Measurements from ENCODE around the gene ITPA.

The ITPA gene

DNA sequence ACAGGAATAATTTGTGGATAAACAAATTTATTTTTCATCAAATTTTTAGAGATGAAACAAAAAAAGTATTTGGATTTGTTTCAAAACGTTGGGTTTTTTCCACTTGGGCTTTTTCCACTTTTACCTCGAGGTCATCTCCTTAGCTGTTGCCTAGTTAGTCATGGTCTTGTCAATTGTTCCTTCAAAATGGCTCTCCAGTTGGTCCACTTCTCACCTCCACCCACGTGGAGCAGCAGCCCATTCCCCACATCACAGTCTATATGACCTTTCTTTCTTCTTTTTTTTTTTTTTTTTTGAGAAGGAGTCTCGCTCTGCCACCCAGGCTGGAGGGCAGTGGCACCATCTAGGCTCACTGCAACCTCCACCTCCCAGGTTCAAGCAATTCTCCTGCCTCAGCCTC lies 36.4 kb downstream of the ITPA start:
- Histone ChIP-seq H3K36me3 (ENCODE audit: insufficient read depth, low read length) (no peaks in the 10 kb centered on the region), H3K4me3 (ENCODE audit: low read depth in 1 of 2, low read length in 2 of 2) (no peak overlapping the region), H3K27ac (ENCODE audit: low read length) (no peak overlapping the region), H3K9me3 (ENCODE audit: insufficient read depth, low read length, severe bottlenecking) (no peaks in the 10 kb centered on the region), H4K20me1 (ENCODE audit: insufficient read depth, low read length) (0 out of 2 replicates have a peak, but pooled peaks cover 2% of the 10 kb centered on the region), H3K4me1 (ENCODE audit: insufficient read depth, low read length) (no peaks in the 10 kb centered on the region), H3K27me3 (ENCODE audit: insufficient read depth, low read length, poor library complexity) (peaks cover 16% of the 10 kb centered on the region), H2AFZ (ENCODE audit: low read depth, low read length) (no peak overlapping the region), H3K79me2 (ENCODE audit: insufficient read depth, low read length) (no peaks in the 10 kb centered on the region), H3K4me2 (ENCODE audit: insufficient read depth, low read length) (no peak overlapping the region), H3K9ac (ENCODE audit: low read depth, low read length) (no peak overlapping the region)
- TF ChIP-seq, protein P1, sequence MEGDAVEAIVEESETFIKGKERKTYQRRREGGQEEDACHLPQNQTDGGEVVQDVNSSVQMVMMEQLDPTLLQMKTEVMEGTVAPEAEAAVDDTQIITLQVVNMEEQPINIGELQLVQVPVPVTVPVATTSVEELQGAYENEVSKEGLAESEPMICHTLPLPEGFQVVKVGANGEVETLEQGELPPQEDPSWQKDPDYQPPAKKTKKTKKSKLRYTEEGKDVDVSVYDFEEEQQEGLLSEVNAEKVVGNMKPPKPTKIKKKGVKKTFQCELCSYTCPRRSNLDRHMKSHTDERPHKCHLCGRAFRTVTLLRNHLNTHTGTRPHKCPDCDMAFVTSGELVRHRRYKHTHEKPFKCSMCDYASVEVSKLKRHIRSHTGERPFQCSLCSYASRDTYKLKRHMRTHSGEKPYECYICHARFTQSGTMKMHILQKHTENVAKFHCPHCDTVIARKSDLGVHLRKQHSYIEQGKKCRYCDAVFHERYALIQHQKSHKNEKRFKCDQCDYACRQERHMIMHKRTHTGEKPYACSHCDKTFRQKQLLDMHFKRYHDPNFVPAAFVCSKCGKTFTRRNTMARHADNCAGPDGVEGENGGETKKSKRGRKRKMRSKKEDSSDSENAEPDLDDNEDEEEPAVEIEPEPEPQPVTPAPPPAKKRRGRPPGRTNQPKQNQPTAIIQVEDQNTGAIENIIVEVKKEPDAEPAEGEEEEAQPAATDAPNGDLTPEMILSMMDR (IDR thresholded peaks at IDR 0.05; ENCODE audit: borderline replicate concordance, extremely low read depth, low read length, poor library complexity, severe bottlenecking): no peak
- no peak for ATAC-seq (ENCODE audit: insufficient read depth, low read depth)
- DNase-seq: no peak

DNA sequence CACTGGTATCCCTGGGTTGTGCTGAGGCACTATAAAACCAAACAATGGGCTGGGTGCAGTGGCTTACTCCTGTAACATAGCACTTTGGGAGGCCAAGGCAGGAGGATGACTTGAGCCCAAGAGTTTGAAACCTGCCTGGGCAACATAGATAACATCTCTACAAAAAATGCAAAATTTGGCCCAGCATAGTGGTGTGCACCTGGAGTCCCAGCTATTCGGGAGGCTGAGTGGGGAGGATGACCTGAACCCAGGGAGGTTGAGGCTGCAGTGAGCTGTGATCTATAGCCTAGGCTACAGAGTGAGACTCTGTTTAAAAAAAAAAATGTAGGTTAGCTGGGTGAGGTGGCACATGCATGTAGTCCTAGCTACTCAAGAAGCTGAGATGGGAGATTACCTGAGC lies 37.4 kb downstream of the ITPA start:
- H3K27ac ChIP-seq (ENCODE audit: low read length): no peak overlapping the region
- H3K9me3 ChIP-seq (ENCODE audit: insufficient read depth, low read length, severe bottlenecking): no peaks in the 10 kb centered on the region
- 0 out of 2 replicates have a peak, but pooled peaks cover 2% of the 10 kb centered on the region for H4K20me1 ChIP-seq (ENCODE audit: insufficient read depth, low read length)
- H3K4me3 ChIP-seq (ENCODE audit: low read depth in 1 of 2, low read length in 2 of 2): no peak overlapping the region
- no peaks in the 10 kb centered on the region for H3K4me1 ChIP-seq (ENCODE audit: insufficient read depth, low read length)
- no peak overlapping the region for H3K4me2 ChIP-seq (ENCODE audit: insufficient read depth, low read length)
- peaks cover 16% of the 10 kb centered on the region for H3K27me3 ChIP-seq (ENCODE audit: insufficient read depth, low read length, poor library complexity)
- H3K9ac ChIP-seq (ENCODE audit: low read depth, low read length): no peak overlapping the region
- no peak for ATAC-seq (ENCODE audit: insufficient read depth, low read depth)
- no peaks in the 10 kb centered on the region for H3K79me2 ChIP-seq (ENCODE audit: insufficient read depth, low read length)
- DNase-seq: no peak
- no peaks in the 10 kb centered on the region for H3K36me3 ChIP-seq (ENCODE audit: insufficient read depth, low read length)
- H2AFZ ChIP-seq (ENCODE audit: low read depth, low read length): no peak overlapping the region
- TF ChIP-seq EZH2 (IDR thresholded peaks at IDR 0.05; ENCODE audit: borderline replicate concordance, low read depth, low read length, severe bottlenecking): no peak
- TF ChIP-seq, protein P1 (IDR thresholded peaks at IDR 0.05; ENCODE audit: borderline replicate concordance, extremely low read depth, low read length, poor library complexity, severe bottlenecking): no peak

DNA sequence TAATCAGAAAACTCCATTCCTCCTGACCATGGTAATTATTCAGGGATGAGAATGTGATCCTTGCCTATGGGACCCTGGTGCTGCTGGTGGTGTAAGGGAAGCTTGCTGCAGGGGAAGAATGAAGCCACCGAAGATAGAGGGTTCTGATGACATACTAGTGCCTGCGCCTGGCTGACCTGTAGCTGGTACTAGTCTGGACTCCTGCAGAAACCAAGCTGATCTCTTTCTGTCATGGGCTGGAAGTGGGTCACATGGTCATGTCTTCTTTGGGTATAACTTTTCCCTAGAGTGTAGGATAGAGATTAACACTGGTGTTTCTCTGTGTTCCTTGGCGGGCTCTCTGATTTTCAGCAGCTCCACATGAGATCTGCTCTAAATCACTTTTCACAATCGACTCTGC lies 38.3 kb downstream of the ITPA start:
- DNase-seq: no peak
- no peak overlapping the region for H3K4me3 ChIP-seq (ENCODE audit: low read depth in 1 of 2, low read length in 2 of 2)

More for the DNA sequence above, 38.3 kb downstream of the ITPA start:
- peaks cover 16% of the 10 kb centered on the region for H3K27me3 ChIP-seq (ENCODE audit: insufficient read depth, low read length, poor library complexity)
- no peaks in the 10 kb centered on the region for H3K9me3 ChIP-seq (ENCODE audit: insufficient read depth, low read length, severe bottlenecking)
- H3K4me1 ChIP-seq (ENCODE audit: insufficient read depth, low read length): no peaks in the 10 kb centered on the region
- no peak overlapping the region for H3K9ac ChIP-seq (ENCODE audit: low read depth, low read length)
- ATAC-seq (ENCODE audit: insufficient read depth, low read depth): no peak
- no peak overlapping the region for H3K4me2 ChIP-seq (ENCODE audit: insufficient read depth, low read length)
- no peaks in the 10 kb centered on the region for H3K36me3 ChIP-seq (ENCODE audit: insufficient read depth, low read length)
- TF ChIP-seq, protein P1 (IDR thresholded peaks at IDR 0.05; ENCODE audit: borderline replicate concordance, extremely low read depth, low read length, poor library complexity, severe bottlenecking): no peak
- no peak for TF ChIP-seq EZH2 (IDR thresholded peaks at IDR 0.05; ENCODE audit: borderline replicate concordance, low read depth, low read length, severe bottlenecking)
- H3K27ac ChIP-seq (ENCODE audit: low read length): no peak overlapping the region
- no peak overlapping the region for H2AFZ ChIP-seq (ENCODE audit: low read depth, low read length)
- 0 out of 2 replicates have a peak, but pooled peaks cover 2% of the 10 kb centered on the region for H4K20me1 ChIP-seq (ENCODE audit: insufficient read depth, low read length)
- no peaks in the 10 kb centered on the region for H3K79me2 ChIP-seq (ENCODE audit: insufficient read depth, low read length)
